Effector memory CD8-positive, alpha-beta T cell (primary cell): ENCODE measurements around the gene ATP6V0D1.
A peak's percentile ranks its signal among the peaks of the same experiment; 100 is the strongest.

ENCODE experiments used
- ATAC-seq: fragments of 150-1000 bp; cut with Tn5 transposase; replicated peaks from 2 replicates; pipeline ENCODE4 v1.10.0; 2021; ENCODE audit warnings: mild to moderate bottlenecking, moderate library complexity
- DNase-seq, 3 experiments: peaks; one replicate each; pipeline ENCODE4 v3.0.0; 2021
- H3K27ac Mint-ChIP-seq, 2 donors: one replicate each; pipeline ENCODE4 v1.8.0; 2022; ENCODE audit warnings: mild to moderate bottlenecking in 2 of 2, mixed read lengths in 2 of 2, moderate library complexity in 2 of 2
- H3K27me3 Mint-ChIP-seq, 2 donors: one replicate each; pipeline ENCODE4 v1.8.0; 2022; ENCODE audit warnings: mixed read lengths in 2 of 2
- H3K36me3 Mint-ChIP-seq: one replicate; pipeline ENCODE4 v1.8.0; 2022; ENCODE audit warnings: mild to moderate bottlenecking, moderate library complexity, mixed read lengths; ENCODE audit not compliant: insufficient read depth
- H3K4me1 Mint-ChIP-seq, 2 donors: one replicate each; pipeline ENCODE4 v1.8.0; 2022; ENCODE audit warnings: low read depth in 2 of 2, mixed read lengths in 2 of 2
- H3K4me3 Mint-ChIP-seq, 2 donors: one replicate each; pipeline ENCODE4 v1.8.0; 2022; ENCODE audit warnings: mild to moderate bottlenecking in 2 of 2, mixed read lengths in 2 of 2, moderate library complexity in 2 of 2
- H3K9me3 Mint-ChIP-seq, 2 donors: one replicate each; pipeline ENCODE4 v1.8.0; 2022; ENCODE audit warnings: mixed read lengths in 2 of 2

Gene ATP6V0D1

DNA sequence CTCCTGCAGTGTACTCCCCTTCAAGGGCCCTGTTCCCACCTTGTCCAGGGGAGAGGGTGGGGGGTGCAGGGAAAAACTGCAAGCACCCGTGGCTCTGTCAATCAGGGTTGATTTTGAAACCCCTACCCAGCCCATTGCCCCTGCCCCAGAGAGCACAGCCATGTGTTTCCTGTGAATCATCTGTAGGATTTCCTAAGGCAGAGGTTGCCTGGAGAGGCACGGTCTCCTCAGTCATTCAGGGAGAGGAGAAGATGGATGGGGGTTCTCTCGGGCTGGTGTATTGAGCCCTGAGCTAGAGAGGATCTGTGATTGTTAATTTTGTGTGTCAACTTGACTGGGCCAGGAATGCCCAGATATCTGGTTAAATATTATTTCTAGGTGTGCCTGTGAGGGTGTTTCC lies 5.8 kb upstream of the ATP6V0D1 start:
- peaks cover 32% of the 10 kb centered on the region for H3K36me3 Mint-ChIP-seq
- peak overlapping the region; percentile 13 to 80 for H3K27ac Mint-ChIP-seq
- H3K4me1 Mint-ChIP-seq, result peaks cover 10 to 14% of the 10 kb centered on the region in 2 donors
- no peaks in the 10 kb centered on the region for H3K9me3 Mint-ChIP-seq
- no peak for DNase-seq
- H3K27me3 Mint-ChIP-seq, result no peaks in the 10 kb centered on the region
- H3K4me3 Mint-ChIP-seq, result no peak overlapping the region
- no peak for ATAC-seq

DNA sequence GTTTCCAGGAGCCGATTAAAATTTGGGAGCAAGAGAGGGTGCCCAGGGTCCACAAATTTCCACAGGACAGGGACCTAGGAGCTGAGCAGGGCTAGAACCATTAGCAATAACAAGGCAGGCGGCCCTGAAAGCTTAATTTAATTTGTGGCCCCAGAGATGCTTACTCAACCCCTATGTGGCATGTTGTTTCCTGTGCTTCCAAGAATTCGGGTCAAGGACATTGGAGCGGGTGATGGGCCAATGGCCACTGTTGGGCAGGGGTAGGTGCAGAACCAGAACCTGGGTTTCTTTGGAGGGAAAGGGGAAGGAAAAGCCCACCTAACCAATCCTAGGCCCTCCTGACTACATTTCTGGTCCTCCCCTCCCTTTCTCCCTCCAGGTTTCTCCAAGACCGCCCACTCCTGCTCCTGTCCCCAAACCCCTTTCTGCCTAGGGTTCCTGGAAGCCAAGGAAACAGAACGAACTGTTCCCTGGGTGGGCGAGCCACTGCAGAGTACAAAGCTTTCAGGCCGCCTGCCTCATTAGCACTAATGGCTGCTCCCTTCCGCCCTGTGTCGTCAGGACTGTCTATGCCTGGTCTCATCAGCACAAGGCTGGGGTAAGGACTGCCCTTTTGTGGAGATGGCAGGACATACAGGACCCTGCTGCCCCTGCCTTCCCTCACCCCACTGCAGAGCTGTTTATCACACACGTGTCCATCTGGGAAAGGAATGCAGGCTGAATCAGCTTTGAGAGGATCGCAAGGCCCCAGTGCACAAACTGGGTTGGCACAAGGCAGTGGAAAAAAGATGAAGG lies 3.0 kb upstream of the ATP6V0D1 start:
- peaks cover 47% of the 10 kb centered on the region for H3K36me3 Mint-ChIP-seq
- no peaks in the 10 kb centered on the region for H3K9me3 Mint-ChIP-seq
- no peak overlapping the region for H3K4me3 Mint-ChIP-seq
- ATAC-seq (no peak), DNase-seq (no peak)
- H3K27me3 Mint-ChIP-seq, result no peaks in the 10 kb centered on the region
- H3K27ac Mint-ChIP-seq, result no peak overlapping the region
- H3K4me1 Mint-ChIP-seq, result peaks cover 19 to 23% of the 10 kb centered on the region in 2 donors

DNA sequence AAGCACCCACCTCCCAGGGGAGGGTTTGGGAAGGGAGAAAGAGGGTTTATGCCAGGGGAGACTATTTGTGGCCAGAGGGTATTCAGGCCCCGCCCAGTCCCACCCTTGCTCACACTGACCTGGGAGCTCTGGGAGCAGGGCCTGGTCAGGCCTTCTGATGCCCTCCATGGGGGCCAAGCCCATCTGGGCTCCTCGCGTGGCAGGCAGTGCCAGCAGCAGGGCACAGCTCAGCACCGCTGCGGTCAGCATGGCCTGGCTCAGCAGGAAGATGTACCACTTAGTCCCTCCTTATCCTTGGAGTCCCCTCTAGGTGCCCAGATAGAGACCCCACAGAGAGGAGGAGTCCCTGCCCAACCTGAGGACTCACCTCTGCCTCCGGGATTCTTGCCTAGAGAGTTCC lies 2.2 kb upstream of the ATP6V0D1 start, which contains the start of gene AGRP:
TSS of gene AGRP (minus strand) at position 398 of the 400 bp plus-strand sequence. CDS start at position 249, 149 bp downstream.
- no peaks in the 10 kb centered on the region for H3K27me3 Mint-ChIP-seq
- ATAC-seq (no peak), DNase-seq (no peak)
- H3K9me3 Mint-ChIP-seq, result no peaks in the 10 kb centered on the region
- peak within 1 kb of the TSS; percentile 99 to 100 for H3K4me3 Mint-ChIP-seq
- peaks cover 25 to 26% of the 10 kb centered on the region in 2 donors for H3K4me1 Mint-ChIP-seq
- H3K36me3 Mint-ChIP-seq, result peaks cover 44% of the 10 kb centered on the region
- H3K27ac Mint-ChIP-seq, result peak within 1 kb of the TSS; percentile 100

DNA sequence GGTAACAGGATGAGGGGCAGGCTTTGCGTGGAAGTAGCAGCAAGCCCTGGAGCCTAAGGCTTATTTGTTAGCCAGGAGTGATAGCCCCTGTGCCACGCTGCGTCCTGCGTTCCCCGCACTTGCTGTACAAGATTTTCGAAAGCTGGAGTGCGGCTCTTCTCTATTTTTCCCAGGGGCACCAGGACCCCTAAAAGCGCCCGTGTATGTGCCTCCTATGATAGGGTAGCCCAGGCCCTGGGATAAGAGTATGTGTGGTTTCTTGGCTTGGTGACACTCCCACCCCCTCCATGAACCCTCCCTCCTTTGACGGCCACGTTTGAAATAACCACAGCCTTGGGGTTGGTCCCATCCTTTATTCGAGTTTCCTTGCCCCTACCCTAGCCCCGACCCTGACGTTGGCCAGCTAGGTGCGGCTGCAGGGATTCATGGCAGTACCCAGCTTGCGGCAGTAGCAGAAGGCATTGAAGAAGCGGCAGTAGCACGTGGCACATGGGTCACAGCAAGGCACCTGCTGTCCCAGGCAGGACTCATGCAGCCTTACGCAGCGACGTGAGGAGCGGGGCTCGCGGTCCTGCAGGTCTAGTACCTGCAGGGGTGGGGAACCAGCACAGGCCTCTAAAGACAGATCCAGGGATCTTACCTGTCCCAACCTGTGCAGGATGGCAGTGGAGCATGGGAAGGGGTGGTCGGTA lies 1.4 kb upstream of the ATP6V0D1 start:
- peak overlapping the region; percentile 99 to 100 for H3K4me3 Mint-ChIP-seq
- H3K4me1 Mint-ChIP-seq, result peaks cover 32% of the 10 kb centered on the region in 2 donors
- H3K36me3 Mint-ChIP-seq, result peaks cover 44% of the 10 kb centered on the region
- peak overlapping the region; percentile 100 for H3K27ac Mint-ChIP-seq
- no peaks in the 10 kb centered on the region for H3K9me3 Mint-ChIP-seq
- H3K27me3 Mint-ChIP-seq, result no peaks in the 10 kb centered on the region
- no peak for ATAC-seq
- DNase-seq, result no peak

DNA sequence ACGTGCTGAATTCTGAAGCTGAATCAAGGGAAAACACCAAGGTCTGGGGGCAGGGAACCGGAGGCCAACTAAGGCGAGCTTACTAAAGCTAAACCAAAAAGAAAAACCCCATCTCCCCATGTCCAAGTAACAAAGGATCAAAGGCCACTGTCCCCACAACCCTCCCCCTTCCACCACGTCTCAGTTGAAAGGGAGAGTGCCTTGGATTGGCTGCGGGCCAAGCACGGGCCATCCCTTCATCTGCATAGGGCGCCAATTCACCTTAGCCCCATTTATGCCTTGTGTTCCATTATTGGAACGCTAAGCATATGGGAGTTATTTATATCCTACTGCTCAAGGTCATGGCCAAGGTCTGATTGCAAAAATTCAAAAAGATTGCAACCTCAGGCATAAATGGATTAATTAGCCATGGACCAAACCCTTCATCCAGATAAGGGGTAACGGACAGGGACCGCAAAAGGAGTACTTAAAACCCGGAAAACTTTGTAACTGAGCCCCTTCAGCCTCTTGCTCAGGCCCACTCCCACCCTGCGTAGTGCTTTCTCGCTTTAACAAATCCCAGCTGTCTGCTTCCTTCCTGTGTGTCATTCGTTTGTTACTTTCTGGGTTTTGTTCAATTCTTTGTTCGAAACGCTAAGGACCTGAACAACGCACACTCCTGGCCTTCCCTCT lies 740 bp upstream of the ATP6V0D1 start:
- Mint-ChIP-seq H3K9me3 (no peaks in the 10 kb centered on the region), H3K27ac (peak overlapping the region; percentile 100), H3K4me1 (peaks cover 32 to 36% of the 10 kb centered on the region in 2 donors), H3K4me3 (peak overlapping the region; percentile 99 to 100), H3K27me3 (no peaks in the 10 kb centered on the region), H3K36me3 (peaks cover 43% of the 10 kb centered on the region)
- ATAC-seq, result peak; percentile 2
- DNase-seq, result peak in 1 of 3 experiments; percentile 34

DNA sequence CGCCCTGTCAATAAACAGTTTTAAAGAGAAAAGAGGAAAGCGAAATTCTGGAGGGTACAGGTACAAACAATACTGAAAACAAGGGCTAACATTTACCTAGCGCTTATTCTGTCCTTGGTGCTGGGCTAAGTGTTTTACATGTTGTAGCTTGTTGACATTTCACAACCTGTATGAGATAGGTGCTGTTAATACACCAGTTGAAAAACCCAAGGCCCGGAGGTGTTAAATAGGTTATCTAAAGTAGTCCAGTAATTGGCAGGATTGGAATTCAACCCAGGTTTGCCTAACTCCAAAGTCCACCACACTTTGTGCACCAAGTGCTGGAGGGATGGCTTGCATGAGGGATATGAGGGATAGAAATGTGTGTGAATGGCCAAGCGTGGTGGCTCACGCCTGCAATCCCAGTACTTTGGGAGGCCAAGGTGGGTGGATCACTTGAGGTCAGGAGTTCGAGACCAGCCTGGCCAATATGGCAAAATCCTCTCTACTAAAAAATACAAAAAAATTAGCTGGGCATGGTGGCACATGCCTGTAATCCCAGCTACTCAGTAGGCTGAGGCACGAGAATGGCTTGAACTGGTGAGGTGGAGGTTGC lies 2.9 kb downstream of the ATP6V0D1 start:
- Mint-ChIP-seq H3K27ac (no peak overlapping the region), H3K9me3 (no peaks in the 10 kb centered on the region), H3K4me1 (peaks cover 46 to 52% of the 10 kb centered on the region in 2 donors), H3K36me3 (peaks cover 28% of the 10 kb centered on the region), H3K4me3 (peak overlapping the region; percentile 47 to 57), H3K27me3 (no peaks in the 10 kb centered on the region)
- no peak for DNase-seq
- no peak for ATAC-seq

DNA sequence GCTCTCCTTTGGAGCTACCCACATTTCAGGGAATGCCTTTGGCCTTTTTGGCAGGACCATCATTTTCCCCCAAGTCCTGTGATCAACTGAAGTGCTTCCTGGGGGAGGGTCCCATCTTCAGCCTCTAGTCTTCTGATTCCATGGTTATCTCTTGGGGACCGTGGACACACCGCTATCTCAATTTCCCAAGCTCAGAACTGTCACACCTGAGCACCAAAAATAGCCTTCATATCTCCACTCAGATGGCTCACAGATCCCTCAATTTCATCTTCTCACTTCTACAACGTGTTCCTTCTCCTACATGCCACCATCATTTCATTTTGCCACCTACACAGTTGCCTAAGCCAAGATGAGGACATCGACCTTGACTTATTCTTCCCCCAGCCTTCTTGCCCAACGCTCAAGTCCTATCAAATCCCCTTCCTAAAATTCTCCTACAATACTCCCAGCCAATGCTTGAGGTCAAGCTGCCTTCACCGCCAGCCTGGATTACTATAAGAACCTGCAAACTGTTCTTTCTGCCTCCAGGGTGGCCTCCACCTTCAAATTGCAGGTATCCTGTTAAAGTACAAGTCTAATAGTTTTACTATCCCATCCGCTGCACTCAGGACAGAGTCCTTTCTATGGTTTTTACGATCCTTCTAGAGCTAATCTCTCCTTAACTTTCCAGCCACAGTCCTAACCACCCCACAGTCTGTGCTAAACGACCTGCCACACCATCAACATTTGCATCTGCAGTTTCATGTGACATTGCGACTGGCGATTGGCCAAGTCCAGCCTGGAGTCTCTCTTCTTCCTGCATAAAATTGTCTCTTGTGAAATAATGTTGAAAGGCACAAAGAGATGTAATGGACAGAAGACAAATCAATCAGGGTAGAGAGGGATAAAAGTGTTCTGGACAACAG lies 6.2 kb downstream of the ATP6V0D1 start:
- H3K27ac Mint-ChIP-seq, result no peak overlapping the region
- no peaks in the 10 kb centered on the region for H3K9me3 Mint-ChIP-seq
- no peak overlapping the region for H3K4me3 Mint-ChIP-seq
- H3K36me3 Mint-ChIP-seq, result peaks cover 18% of the 10 kb centered on the region
- DNase-seq, result no peak
- H3K4me1 Mint-ChIP-seq, result peaks cover 36 to 61% of the 10 kb centered on the region in 2 donors
- no peaks in the 10 kb centered on the region for H3K27me3 Mint-ChIP-seq
- ATAC-seq, result no peak

DNA sequence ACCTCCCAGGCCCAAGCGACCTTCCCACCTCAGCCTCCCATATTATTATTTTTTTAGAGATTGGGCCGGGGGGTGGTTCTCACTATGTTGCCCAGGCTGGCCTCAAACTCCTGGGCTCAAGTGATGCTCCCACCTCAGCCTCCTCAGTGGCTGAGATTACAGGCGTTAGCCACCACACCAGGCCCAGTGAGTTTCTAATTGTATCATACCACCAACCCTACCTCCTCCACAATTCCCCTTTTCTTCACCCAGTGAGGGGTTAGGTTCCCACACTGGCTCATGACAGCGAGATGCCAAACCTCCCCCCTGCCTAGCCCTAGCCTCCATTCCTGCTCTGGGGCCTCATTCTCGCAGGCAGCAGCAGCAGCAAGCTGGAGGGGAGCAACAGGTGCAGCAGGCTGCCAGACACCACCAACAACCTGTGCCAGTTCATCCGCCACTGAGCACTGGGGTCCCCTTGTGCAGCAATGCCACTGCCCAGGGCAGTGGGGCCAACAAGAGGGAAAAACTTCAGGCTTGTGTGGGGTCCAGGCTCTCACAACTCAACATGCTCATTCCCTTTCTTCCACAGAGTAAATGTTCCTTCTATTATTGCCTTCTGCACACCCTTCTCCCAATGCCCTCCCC lies 9.1 kb downstream of the ATP6V0D1 start:
- no peak for ATAC-seq
- Mint-ChIP-seq H3K27me3 (no peaks in the 10 kb centered on the region), H3K9me3 (no peaks in the 10 kb centered on the region), H3K27ac (peak overlapping the region in 1 of 2 donors; percentile 21), H3K4me3 (no peak overlapping the region), H3K4me1 (peaks cover 38 to 60% of the 10 kb centered on the region in 2 donors), H3K36me3 (peaks cover 17% of the 10 kb centered on the region)
- DNase-seq, result no peak

DNA sequence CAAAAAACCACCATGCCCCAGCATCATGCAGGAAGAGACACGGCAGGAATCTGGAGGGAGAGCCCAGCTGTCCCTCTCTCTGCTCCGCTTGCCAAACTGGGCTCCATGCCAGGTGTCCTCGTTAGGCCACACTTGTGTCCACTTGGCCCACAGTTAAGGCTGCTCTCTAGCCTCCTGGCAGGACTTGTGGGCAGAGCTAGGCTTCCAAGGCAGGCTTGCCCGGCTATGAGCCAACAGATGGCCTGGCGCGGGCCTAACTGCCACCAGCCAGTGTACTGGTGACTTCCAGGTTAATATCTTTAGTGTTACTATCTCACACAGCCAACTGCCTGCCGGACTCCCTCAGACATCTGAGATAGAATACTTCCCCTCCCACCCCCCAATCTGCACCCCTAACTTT lies 10.6 kb downstream of the ATP6V0D1 start:
- peaks cover 51 to 67% of the 10 kb centered on the region in 2 donors for H3K4me1 Mint-ChIP-seq
- ATAC-seq (no peak), DNase-seq (no peak)
- H3K9me3 Mint-ChIP-seq, result no peaks in the 10 kb centered on the region
- peaks cover 12% of the 10 kb centered on the region for H3K36me3 Mint-ChIP-seq
- H3K27ac Mint-ChIP-seq, result peak overlapping the region; percentile 2 to 85
- no peak overlapping the region for H3K4me3 Mint-ChIP-seq
- no peaks in the 10 kb centered on the region for H3K27me3 Mint-ChIP-seq

DNA sequence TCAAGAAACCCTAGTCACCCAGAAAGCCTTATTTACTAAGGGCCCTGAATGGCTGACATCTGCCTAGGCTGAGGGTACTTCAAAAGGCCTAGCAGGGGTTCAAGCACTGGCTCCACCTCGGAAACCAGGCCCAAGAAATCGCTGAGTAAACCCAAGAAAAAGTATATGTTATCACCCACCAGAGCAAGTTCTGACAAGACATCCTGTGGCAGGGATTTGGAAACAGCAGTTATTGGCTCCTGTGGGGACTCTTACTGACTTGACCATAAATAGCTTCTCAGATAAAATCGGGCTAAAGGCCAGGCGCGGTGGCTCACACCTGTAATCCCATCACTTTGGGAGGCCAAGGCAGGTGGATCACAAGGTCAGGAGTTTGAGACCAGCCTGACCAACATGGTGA lies 12.2 kb downstream of the ATP6V0D1 start:
- H3K27ac Mint-ChIP-seq, result peak overlapping the region in 1 of 2 donors; percentile 27
- peaks cover 12% of the 10 kb centered on the region for H3K36me3 Mint-ChIP-seq
- H3K4me1 Mint-ChIP-seq, result peaks cover 42 to 53% of the 10 kb centered on the region in 2 donors
- H3K27me3 Mint-ChIP-seq, result no peaks in the 10 kb centered on the region
- DNase-seq (no peak), ATAC-seq (no peak)
- no peaks in the 10 kb centered on the region for H3K9me3 Mint-ChIP-seq
- H3K4me3 Mint-ChIP-seq, result no peak overlapping the region

DNA sequence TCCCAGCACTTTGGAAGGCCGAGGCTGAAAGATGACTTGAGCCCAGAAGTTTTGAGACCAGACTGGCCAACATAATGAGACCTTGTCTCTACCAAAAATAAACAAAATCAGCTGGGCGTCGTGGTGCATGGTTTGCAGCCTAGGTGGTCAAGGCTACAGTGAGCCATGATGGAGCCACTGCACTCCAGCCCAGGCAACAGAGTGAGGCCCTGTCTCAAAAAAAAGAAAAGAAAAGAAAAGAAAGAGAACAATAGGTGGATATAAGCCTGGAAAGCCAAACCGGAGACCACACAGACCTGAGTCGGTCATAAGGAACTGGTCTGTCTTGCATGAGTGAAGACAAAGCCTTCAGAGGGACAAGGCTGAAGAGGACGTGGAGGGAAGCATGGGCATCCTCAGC lies 14.4 kb downstream of the ATP6V0D1 start:
- Mint-ChIP-seq H3K9me3 (no peaks in the 10 kb centered on the region), H3K36me3 (peaks cover 6% of the 10 kb centered on the region), H3K27ac (peak overlapping the region in 1 of 2 donors; percentile 64), H3K27me3 (no peaks in the 10 kb centered on the region), H3K4me3 (no peak overlapping the region), H3K4me1 (peaks cover 42 to 43% of the 10 kb centered on the region in 2 donors)
- ATAC-seq, result no peak
- no peak for DNase-seq

DNA sequence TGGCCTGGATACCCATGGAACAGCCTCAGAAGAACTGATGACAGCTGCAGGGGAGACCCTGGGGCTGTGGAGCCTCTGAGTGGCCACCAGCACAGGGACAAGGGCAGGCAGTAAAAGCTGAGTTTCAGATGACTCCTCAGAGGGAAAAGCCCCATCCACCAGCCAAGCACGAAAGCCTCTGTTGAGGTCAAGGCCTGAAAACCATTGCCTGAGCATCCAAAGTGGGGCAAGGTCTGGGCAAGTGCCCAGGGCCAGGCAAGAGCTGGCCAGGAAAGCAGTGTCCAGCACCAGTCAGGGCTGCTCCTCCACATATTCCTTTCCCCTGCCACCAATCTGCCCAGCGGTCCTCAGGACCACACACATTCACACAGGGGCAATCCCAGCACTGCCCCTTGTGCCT lies 16.4 kb downstream of the ATP6V0D1 start:
- peaks cover 16% of the 10 kb centered on the region for H3K36me3 Mint-ChIP-seq
- no peak overlapping the region for H3K27ac Mint-ChIP-seq
- DNase-seq (no peak), ATAC-seq (no peak)
- H3K9me3 Mint-ChIP-seq, result no peaks in the 10 kb centered on the region
- H3K4me3 Mint-ChIP-seq, result no peak overlapping the region
- H3K4me1 Mint-ChIP-seq, result peaks cover 36 to 46% of the 10 kb centered on the region in 2 donors
- H3K27me3 Mint-ChIP-seq, result no peaks in the 10 kb centered on the region
